PC-9 (cell line): ENCODE data around the gene MFF. TPM values are rescaled to one million over a fixed set of nuclear protein-coding genes. Genes with fewer than 3 reads are reported as not detected.

Experiments
- BruUV-seq: library from RNA; stranded (reverse); fragments of 400-500 nt; replicated peaks from 2 replicates; lab custom pipeline; 2021; lab: Mats Ljungman, UMichigan
- CTCF ChIA-PET: fragments of 300-600 bp; sonication (Branson Sonifier 250); formaldehyde crosslinking; loops from one replicate; lab custom pipeline; 2022; ENCODE audit warnings: antibody characterized with exemption; lab: Charles Lee
- POLR2A ChIA-PET: fragments of 300-600 bp; sonication (Branson Sonifier 250); formaldehyde crosslinking; loops from one replicate; lab custom pipeline; 2022; ENCODE audit warnings: antibody characterized with exemption; ENCODE audit not compliant: unreplicated experiment; lab: Charles Lee
- DNase-seq, 2 experiments: peaks; one replicate each; pipeline versions ENCODE4 v3.0.0 to v3.0.0-alpha.2; 2015 to 2022; ENCODE audit warnings: mixed read lengths in 1 of 2
- H2AFZ ChIP-seq: fragments of 200-600 bp; sonication (generic); 2 replicates; pipeline ENCODE4 v1.8.1; 2017; ENCODE audit warnings: antibody characterized with exemption
- H3F3A ChIP-seq: fragments of 200-600 bp; sonication (generic); 2 replicates; pipeline ENCODE4 v1.8.1; 2017; ENCODE audit warnings: antibody characterized with exemption, mild to moderate bottlenecking, low read depth; ENCODE audit not compliant: insufficient read depth
- H3K27ac ChIP-seq: fragments of 200-600 bp; sonication (generic); 2 replicates; pipeline ENCODE4 v1.6.1; 2016; ENCODE audit warnings: mixed run types
- H3K27me3 ChIP-seq: fragments of 200-600 bp; sonication (generic); 2 replicates; pipeline ENCODE4 v1.6.1; 2016; ENCODE audit warnings: low read depth, mixed run types; ENCODE audit not compliant: insufficient read depth
- H3K36me3 ChIP-seq: fragments of 200-600 bp; sonication (generic); 2 replicates; pipeline ENCODE4 v1.6.1; 2016; ENCODE audit warnings: low read depth, mixed run types
- H3K4me1 ChIP-seq: fragments of 200-600 bp; sonication (generic); replicated peaks from 2 replicates; pipeline ENCODE4 v1.6.1; 2016; ENCODE audit warnings: mixed run types; ENCODE audit not compliant: insufficient read depth
- H3K4me2 ChIP-seq: fragments of 200-600 bp; sonication (generic); 2 replicates; pipeline ENCODE4 v1.6.1; 2017; ENCODE audit warnings: mixed run types
- H3K4me3 ChIP-seq: fragments of 200-600 bp; sonication (generic); 2 replicates; pipeline ENCODE4 v1.6.1; 2016; ENCODE audit warnings: mixed run types
- H3K79me2 ChIP-seq: fragments of 200-600 bp; sonication (generic); 2 replicates; pipeline ENCODE4 v1.6.1; 2017; ENCODE audit warnings: low read depth, mixed run types
- H3K9me2 ChIP-seq: fragments of 200-600 bp; sonication (generic); 2 replicates; pipeline ENCODE4 v1.8.1; 2017; ENCODE audit warnings: mild to moderate bottlenecking; ENCODE audit not compliant: insufficient read depth
- H3K9me3 ChIP-seq: fragments of 200-600 bp; sonication (generic); 2 replicates; pipeline ENCODE4 v1.8.1; 2016; ENCODE audit warnings: low read depth; ENCODE audit not compliant: insufficient read depth
- H4K20me1 ChIP-seq: fragments of 200-600 bp; sonication (generic); 2 replicates; pipeline ENCODE4 v1.8.1; 2017; ENCODE audit not compliant: insufficient read depth
- EZH2 ChIP-seq: fragments of 200-600 bp; sonication (generic); IDR thresholded peaks from 2 replicates; pipeline ENCODE4 v1.8.0; 2017; ENCODE audit warnings: antibody characterized with exemption, low read depth
- intact Hi-C: fragments of 100-400 bp; cut with micrococcal nuclease; formaldehyde crosslinking; loops from one replicate; pipeline ENCODE4 v1.10.0; 2022; ENCODE audit not compliant: unreplicated experiment
- total RNA-seq: library from RNA; stranded (reverse); gene quantifications from 2 replicates; pipeline ENCODE4 v1.2.3, GENCODE V29; 2021
- TF ChIP-seq, protein P1 (sequence below): fragments of 200-600 bp; sonication (generic); conservative IDR thresholded peaks from 2 replicates; pipeline ENCODE4 v1.6.1; 2017; ENCODE audit warnings: mixed run types, antibody characterized with exemption, mild to moderate bottlenecking, moderate library complexity

The MFF gene
- total RNA-seq, 1 experiment from 2014 or later = 144 TPM

DNA sequence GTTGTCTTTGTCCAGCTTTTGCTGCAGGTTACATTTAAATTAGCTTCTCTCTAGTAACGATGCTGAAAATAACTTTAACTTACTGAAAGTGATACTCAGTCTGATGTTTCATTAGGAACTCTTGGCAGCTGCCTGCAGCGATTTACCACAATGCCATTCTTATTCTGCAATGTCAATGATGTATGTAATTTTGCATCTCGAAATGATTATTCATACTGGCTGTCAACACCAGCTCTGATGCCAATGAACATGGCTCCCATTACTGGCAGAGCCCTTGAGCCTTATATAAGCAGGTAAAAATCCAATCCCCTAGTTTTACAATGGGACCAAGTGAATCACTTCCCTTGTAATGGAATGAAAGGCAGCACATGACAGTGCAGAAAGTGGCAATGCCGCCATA is 16.3 kb upstream of the MFF start:
- Histone ChIP-seq H3K36me3 (no peaks in the 10 kb centered on the region), H3K79me2 (no peaks in the 10 kb centered on the region), H3K4me3 (no peak overlapping the region), H3K4me2 (no peak overlapping the region), H3K27me3 (no peaks in the 10 kb centered on the region), H3K9me2 (no peaks in the 10 kb centered on the region), H2AFZ (no peak overlapping the region), H3K4me1 (no peaks in the 10 kb centered on the region), H4K20me1 (no peaks in the 10 kb centered on the region), H3K27ac (no peak overlapping the region), H3K9me3 (no peaks in the 10 kb centered on the region), H3F3A (no peaks in the 10 kb centered on the region)
- intact Hi-C loops = no loop called here
- ChIA-PET POLR2A (no interaction called here), CTCF (no interaction called here)
- no TSS peak for BruUV-seq
- no peak for DNase-seq
- TF ChIP-seq, protein P1, sequence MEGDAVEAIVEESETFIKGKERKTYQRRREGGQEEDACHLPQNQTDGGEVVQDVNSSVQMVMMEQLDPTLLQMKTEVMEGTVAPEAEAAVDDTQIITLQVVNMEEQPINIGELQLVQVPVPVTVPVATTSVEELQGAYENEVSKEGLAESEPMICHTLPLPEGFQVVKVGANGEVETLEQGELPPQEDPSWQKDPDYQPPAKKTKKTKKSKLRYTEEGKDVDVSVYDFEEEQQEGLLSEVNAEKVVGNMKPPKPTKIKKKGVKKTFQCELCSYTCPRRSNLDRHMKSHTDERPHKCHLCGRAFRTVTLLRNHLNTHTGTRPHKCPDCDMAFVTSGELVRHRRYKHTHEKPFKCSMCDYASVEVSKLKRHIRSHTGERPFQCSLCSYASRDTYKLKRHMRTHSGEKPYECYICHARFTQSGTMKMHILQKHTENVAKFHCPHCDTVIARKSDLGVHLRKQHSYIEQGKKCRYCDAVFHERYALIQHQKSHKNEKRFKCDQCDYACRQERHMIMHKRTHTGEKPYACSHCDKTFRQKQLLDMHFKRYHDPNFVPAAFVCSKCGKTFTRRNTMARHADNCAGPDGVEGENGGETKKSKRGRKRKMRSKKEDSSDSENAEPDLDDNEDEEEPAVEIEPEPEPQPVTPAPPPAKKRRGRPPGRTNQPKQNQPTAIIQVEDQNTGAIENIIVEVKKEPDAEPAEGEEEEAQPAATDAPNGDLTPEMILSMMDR = no peak
- no peak for TF ChIP-seq EZH2

DNA sequence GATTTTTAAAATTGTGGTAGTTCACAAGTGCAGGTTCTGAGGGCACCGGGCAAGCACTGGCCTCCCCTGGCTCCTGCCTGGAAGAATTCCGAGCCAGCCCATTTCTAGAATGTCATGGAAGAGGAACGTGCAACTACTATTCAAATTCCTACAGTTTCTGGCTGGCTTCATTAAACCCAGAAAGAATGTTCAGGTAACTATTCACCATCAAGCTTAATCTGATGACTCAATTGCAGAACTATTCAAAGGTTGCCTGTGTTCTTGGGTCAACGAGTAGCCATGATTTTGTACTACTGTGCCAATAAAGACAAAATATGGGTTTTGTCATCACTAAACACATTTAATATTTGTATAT is 14.3 kb upstream of the MFF start:
- no TSS peak for BruUV-seq
- Histone ChIP-seq H3K36me3 (no peaks in the 10 kb centered on the region), H3F3A (no peaks in the 10 kb centered on the region), H3K27me3 (no peaks in the 10 kb centered on the region), H3K4me2 (no peak overlapping the region), H4K20me1 (no peaks in the 10 kb centered on the region), H3K4me1 (no peaks in the 10 kb centered on the region), H3K9me2 (no peaks in the 10 kb centered on the region), H3K4me3 (no peak overlapping the region), H3K79me2 (no peaks in the 10 kb centered on the region), H3K27ac (no peak overlapping the region), H3K9me3 (no peaks in the 10 kb centered on the region), H2AFZ (no peak overlapping the region)
- POLR2A ChIA-PET = interaction anchor here (0.6 kb wide), 1 partner anchor 404 kb away, joined by 5 read pairs; no protein-coding TSS in a partner anchor
- peak; percentile 57 to 68 for DNase-seq
- intact Hi-C loops = loop anchor here (1.0 kb wide), 1 partner anchor 14 kb away; no protein-coding TSS in a partner anchor
- TF ChIP-seq EZH2 = no peak
- TF ChIP-seq, protein P1 = no peak
- CTCF ChIA-PET = no interaction called here

- TF ChIP-seq, protein P1 = no peak
- no peak for TF ChIP-seq EZH2
- intact Hi-C loops = loop anchor here (1.0 kb wide), 1 partner anchor 12 kb away; no protein-coding TSS in a partner anchor
- no peaks in the 10 kb centered on the region for H3F3A ChIP-seq
- no peaks in the 10 kb centered on the region for H4K20me1 ChIP-seq
- no peak overlapping the region for H2AFZ ChIP-seq
- POLR2A ChIA-PET = no interaction called here
- no peaks in the 10 kb centered on the region for H3K4me1 ChIP-seq
- BruUV-seq = no TSS peak
- H3K27ac ChIP-seq = no peak overlapping the region
- no peaks in the 10 kb centered on the region for H3K9me2 ChIP-seq
- no peaks in the 10 kb centered on the region for H3K9me3 ChIP-seq
- CTCF ChIA-PET = no interaction called here
- H3K27me3 ChIP-seq = no peaks in the 10 kb centered on the region
- H3K79me2 ChIP-seq = no peaks in the 10 kb centered on the region
- H3K4me2 ChIP-seq = no peak overlapping the region
- H3K36me3 ChIP-seq = no peaks in the 10 kb centered on the region
- no peak for DNase-seq
- no peak overlapping the region for H3K4me3 ChIP-seq
Measured at GRCh38 chr2:227311861-227312506, 13.1 kb upstream of the MFF start.
